ENCODE data around the gene LAMTOR2.
A peak's percentile ranks its signal among the peaks of the same experiment; 100 is the strongest.

Gene LAMTOR2

DNA sequence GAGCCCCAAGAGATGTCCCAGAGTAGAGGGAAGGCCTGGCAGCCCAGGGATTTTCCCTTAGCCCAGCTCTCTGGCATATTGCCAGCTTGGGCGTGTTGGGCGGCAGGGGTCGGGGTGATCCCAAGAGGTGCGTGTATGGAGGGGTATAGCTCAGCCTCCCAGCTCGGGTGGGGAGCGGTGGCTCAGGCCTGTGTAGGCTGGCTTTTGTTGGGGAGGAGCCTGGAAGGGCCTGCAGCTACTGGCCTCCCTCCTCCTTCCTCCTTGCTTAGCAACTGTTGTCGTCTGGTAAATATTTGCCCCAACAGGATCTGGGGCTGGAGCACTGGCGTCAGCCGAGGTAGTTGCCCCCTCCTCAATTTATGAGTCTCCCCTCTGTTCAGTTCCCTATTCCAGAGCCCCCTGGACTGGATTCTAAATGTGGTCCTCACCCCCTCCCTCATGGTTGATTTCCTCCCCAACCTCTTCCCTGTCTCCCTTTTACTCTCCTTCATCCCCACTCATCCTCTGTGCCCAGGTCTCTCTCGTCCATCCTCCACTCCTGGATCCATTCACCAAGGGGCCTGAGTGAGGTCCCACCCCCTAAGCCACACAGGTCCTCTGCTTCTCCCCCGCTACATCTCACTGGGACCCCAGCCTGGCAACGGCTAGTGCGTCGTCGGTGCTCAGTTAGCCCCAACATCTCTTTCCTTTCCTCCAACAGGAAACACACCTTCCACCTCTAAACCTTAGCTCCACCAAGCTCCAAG lies 49.7 kb downstream of the LAMTOR2 start:
- TF ChIP-seq POLR2A (IDR thresholded peaks at IDR 0.05; ENCODE audit: low read depth, low read length) = 0 out of 2 replicates have a peak, but pooled peaks have one; percentile 12
- DNase-seq (ENCODE audit: insufficient read length, low spot score) = peak; percentile 83
- FAIRE-seq = no peak

DNA sequence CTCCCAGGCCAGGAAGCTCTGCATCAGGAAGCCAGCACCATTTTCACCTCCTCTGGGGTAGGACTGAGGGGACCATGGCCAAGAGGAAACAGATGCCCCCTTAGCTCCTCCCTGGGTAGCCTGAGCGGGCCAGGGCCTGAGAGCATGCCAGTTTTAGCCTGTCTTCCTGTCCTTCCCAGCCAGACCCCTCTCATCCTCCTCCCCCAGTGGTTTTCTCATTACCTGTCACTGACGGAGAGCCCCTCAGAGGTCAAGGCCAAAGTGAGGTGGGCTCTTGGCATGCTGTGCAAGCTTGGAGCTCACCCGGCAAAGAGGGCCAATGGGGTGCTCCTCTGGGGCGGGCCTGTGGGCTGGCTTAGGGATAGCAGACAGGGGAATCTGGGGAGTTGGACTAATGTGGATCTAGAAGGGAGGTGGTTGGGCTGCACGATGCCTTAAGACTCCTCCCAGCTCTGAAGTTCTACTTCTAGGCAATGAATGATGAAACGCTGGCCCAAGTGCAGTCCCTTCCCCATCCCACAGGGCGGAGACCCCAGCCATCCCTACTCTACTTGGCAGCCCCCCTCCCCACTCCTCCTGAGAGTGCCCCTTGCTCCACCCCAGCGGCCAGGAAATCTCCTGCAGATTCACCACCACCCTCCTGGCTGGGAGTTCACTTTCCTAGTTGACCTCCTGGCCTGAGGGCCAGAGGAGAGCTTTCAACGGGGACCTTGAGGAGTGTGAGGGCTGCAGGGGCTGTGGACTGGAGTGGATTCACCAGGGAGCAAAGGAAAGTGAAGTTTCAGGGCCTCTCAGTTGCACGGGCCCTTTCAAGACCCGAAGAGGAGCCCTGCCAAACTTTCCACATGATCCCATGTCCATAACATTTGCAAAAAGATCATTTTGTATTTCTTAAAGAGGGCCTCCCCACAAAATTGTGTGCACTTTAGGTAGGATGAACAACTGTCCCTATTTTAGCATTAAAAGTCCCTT lies 50.6 kb downstream of the LAMTOR2 start:
- no peak for FAIRE-seq
- no peak for TF ChIP-seq POLR2A (IDR thresholded peaks at IDR 0.05; ENCODE audit: low read depth, low read length)
- no peak for DNase-seq (ENCODE audit: insufficient read length, low spot score)

DNA sequence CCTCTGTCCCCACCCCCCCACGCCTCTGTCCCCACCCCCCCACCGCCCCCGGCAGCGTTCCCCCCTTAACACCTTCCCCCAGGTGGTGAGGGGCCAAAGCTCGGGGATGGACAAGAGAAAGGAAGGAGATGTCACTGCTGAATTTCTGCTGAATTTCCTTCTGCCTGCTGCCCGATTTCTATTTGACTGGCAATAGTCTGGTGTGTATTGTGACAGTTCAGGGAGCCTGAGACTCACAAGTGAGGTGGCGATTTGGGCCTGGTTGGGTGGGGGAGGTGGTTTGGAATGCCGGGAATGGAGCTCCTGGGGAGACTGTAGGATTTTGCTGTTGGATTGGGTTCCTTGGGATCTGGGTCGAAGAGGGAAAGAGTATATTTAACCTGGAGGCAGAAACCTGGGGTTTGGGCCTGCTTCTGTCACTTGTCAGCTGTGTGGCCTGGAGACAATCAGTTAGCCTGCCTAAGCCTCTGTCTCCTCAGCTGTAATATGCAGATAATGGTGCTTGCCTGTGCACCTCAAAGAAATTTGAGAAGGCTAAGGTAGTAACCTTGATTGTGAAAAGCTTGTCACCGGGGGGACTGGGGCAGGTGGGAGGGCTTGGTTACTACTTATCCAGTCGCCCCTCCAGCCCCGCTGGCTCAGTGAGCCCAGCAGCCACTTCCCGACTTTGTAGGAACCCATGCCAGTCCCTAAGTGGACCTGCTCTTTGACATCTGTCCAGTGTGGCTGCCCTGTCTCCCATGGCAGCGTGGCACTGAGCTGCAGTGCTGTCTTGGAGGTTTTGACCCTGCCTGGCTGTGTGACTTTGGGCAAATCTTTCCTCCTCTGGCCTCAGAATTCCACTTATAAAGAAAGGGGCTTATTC lies 52.3 kb downstream of the LAMTOR2 start:
- FAIRE-seq (no peak), DNase-seq (ENCODE audit: insufficient read length, low spot score) (no peak)
- TF ChIP-seq POLR2A (IDR thresholded peaks at IDR 0.05; ENCODE audit: low read depth, low read length) = no peak

DNA sequence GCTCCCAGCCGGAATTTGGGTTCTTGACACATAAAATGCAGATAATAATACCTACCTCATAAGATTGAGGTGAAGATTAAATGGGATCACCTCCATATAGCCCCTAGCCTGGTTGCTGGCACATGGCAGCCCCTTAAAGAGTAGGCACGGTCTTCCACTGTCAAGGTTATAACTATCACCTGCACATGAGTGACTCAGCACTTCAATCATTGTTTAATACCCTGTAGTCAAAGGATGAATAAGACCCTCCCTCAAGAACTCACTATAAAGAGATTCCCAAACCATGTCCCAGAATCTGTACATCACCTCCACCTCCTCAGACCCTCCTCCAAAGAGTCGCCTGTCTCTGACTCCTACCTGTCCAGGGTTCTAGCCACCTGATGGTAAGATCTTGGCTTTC lies 53.5 kb downstream of the LAMTOR2 start:
- DNase-seq (ENCODE audit: insufficient read length, low spot score) (no peak), FAIRE-seq (no peak)
- no peak for TF ChIP-seq POLR2A (IDR thresholded peaks at IDR 0.05; ENCODE audit: low read depth, low read length)
